ENCODE results near the gene SUGT1.

SUGT1 gene

GRCh38 chr13:52644108-52644507 is 8.5 kb upstream of the SUGT1 start:
- H3K27me3 ChIP-seq: no peaks in the 10 kb centered on the region
- peaks cover 5 to 31% (median 18%) of the 10 kb centered on the region in 3 donors for H3K36me3 ChIP-seq
- no peaks in the 10 kb centered on the region for H3K4me1 ChIP-seq
- H3K27ac ChIP-seq: no peak overlapping the region
- no peak for DNase-seq
- intact Hi-C loops (cut with DNase I; ENCODE audit: low total_unique reads): no loop called here
- no peak overlapping the region for H3K4me3 ChIP-seq
- H3K9me3 ChIP-seq: no peaks in the 10 kb centered on the region
- TF ChIP-seq, protein P1, sequence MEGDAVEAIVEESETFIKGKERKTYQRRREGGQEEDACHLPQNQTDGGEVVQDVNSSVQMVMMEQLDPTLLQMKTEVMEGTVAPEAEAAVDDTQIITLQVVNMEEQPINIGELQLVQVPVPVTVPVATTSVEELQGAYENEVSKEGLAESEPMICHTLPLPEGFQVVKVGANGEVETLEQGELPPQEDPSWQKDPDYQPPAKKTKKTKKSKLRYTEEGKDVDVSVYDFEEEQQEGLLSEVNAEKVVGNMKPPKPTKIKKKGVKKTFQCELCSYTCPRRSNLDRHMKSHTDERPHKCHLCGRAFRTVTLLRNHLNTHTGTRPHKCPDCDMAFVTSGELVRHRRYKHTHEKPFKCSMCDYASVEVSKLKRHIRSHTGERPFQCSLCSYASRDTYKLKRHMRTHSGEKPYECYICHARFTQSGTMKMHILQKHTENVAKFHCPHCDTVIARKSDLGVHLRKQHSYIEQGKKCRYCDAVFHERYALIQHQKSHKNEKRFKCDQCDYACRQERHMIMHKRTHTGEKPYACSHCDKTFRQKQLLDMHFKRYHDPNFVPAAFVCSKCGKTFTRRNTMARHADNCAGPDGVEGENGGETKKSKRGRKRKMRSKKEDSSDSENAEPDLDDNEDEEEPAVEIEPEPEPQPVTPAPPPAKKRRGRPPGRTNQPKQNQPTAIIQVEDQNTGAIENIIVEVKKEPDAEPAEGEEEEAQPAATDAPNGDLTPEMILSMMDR (IDR thresholded peaks at IDR 0.05): no peak

DNA sequence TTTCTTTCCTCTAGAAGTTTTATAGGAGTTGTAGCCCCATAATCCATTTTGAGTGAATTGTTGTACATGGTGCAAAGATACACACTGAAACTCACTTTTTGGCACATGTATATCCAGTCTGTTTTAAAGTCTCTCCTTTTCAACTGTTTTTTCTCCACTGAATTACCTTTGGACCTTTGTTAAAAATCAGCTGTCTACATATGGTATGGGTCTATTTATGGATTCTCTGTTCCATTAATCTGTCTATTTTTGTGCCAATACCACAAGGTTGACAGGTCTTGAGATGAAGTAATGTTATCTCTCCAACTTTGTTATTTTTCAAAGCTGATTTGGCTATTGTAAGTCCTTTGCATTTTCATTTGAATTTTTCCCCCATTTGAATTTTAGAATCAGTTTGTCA is 5.7 kb upstream of the SUGT1 start:
- Histone ChIP-seq H3K27me3 (no peaks in the 10 kb centered on the region), H3K9me3 (no peaks in the 10 kb centered on the region), H3K36me3 (peaks cover 5 to 27% (median 6%) of the 10 kb centered on the region in 3 donors), H3K27ac (no peak overlapping the region), H3K4me1 (peaks cover 0 to 17% (median 12%) of the 10 kb centered on the region in 4 donors), H3K4me3 (no peak overlapping the region)
- TF ChIP-seq, protein P1 (IDR thresholded peaks at IDR 0.05): no peak
- intact Hi-C loops (cut with DNase I; ENCODE audit: low total_unique reads): no loop called here
- no peak for DNase-seq

- Histone ChIP-seq H3K27ac (peak overlapping the region in 1 of 2 donors; percentile 96), H3K9me3 (no peaks in the 10 kb centered on the region), H3K4me3 (peak overlapping the region; percentile 79 to 83), H3K36me3 (peaks cover 0 to 8% (median 5%) of the 10 kb centered on the region in 3 donors), H3K4me1 (peaks cover 0 to 39% (median 32%) of the 10 kb centered on the region in 4 donors), H3K27me3 (no peaks in the 10 kb centered on the region)
- TF ChIP-seq, protein P1 (IDR thresholded peaks at IDR 0.05): no peak
- no peak for DNase-seq
- intact Hi-C loops (cut with DNase I; ENCODE audit: low total_unique reads): loop anchor here (5.0 to 10.0 kb wide), 3 partner anchors 33 to 1196 kb away; partner anchors contain the start of genes DHRS12 and INTS6
These were observed 1.9 kb upstream of the SUGT1 start for GRCh38 chr13:52650731-52651130.

- TF ChIP-seq, protein P1 (IDR thresholded peaks at IDR 0.05): no peak
- Histone ChIP-seq H3K27ac (peak overlapping the region; percentile 94 to 96), H3K4me1 (peaks cover 0 to 50% (median 33%) of the 10 kb centered on the region in 4 donors), H3K4me3 (peak overlapping the region; percentile 79 to 83), H3K27me3 (no peaks in the 10 kb centered on the region), H3K36me3 (peaks cover 0 to 8% (median 5%) of the 10 kb centered on the region in 3 donors), H3K9me3 (no peaks in the 10 kb centered on the region)
- intact Hi-C loops (cut with DNase I; ENCODE audit: low total_unique reads): loop anchor here (5.0 to 10.0 kb wide), 3 partner anchors 35 to 1197 kb away; partner anchors contain the start of genes DHRS12 and INTS6
- DNase-seq: no peak
These were observed 790 bp upstream of the SUGT1 start for GRCh38 chr13:52651897-52652195.

DNA sequence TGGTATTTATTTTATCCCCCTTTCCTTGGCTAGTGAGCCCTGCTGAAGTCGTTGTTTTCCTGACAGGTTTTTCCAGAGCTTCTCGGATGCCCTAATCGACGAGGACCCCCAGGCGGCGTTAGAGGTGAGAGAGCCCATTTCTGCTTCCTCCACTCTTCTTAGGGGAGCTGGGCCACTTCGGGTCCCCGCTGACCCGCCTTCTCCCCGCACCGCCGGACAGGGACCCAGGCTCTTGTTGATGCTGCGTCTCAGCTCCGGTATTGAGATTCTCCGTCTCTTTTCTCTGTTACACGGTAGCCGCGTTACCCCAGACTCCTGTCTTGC is 306 bp downstream of the SUGT1 start:
- TF ChIP-seq, protein P1 (IDR thresholded peaks at IDR 0.05): no peak
- Histone ChIP-seq H3K4me1 (peaks cover 0 to 51% (median 33%) of the 10 kb centered on the region in 4 donors), H3K27ac (peak overlapping the region; percentile 94 to 96), H3K36me3 (peaks cover 0 to 10% (median 9%) of the 10 kb centered on the region in 3 donors), H3K27me3 (no peaks in the 10 kb centered on the region), H3K4me3 (peak overlapping the region; percentile 79 to 83), H3K9me3 (no peaks in the 10 kb centered on the region)
- intact Hi-C loops (cut with DNase I; ENCODE audit: low total_unique reads): loop anchor here (5.0 to 10.0 kb wide), 3 partner anchors 36 to 1198 kb away; partner anchors contain the start of genes DHRS12 and INTS6
- DNase-seq: no peak

DNA sequence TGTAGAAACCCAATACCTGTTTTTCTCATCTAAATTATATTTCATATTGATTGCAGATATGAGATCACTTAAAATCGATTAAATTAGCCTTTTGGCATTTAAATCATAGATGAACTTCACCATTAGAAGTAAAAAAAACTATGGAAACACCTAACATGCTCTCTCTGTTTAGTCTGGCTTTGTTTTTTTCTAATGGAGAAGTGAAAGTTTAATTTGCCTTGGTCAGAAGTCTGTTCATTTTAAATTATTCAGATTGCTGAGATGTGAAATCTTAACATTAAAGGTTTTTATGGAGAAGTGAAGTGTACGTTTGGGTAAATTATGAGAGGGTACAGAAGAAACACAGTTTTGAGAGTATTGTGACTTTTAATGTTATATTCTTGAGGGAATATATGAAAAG is 6.7 kb downstream of the SUGT1 start:
- intact Hi-C loops (cut with DNase I; ENCODE audit: low total_unique reads): loop anchor here (10.0 kb wide), 2 partner anchors 855 to 1205 kb away; partner anchors contain the start of genes DHRS12 and INTS6
- H3K9me3 ChIP-seq: no peaks in the 10 kb centered on the region
- H3K36me3 ChIP-seq: peaks cover 43 to 57% (median 44%) of the 10 kb centered on the region in 3 donors
- H3K4me1 ChIP-seq: peaks cover 0 to 25% (median 12%) of the 10 kb centered on the region in 4 donors
- DNase-seq: no peak
- no peak overlapping the region for H3K4me3 ChIP-seq
- H3K27me3 ChIP-seq: no peaks in the 10 kb centered on the region
- H3K27ac ChIP-seq: no peak overlapping the region
- TF ChIP-seq, protein P1 (IDR thresholded peaks at IDR 0.05): no peak
